GM21515 (cell line): Measurements from ENCODE around the gene TMEM50A.
"Not testable (repeated sequence)": the region's sequence is repeated elsewhere in the genome, so short reads cannot be mapped to it uniquely, and the experiment has no call there.

Source experiments
- ATAC-seq: cut with Tn5 transposase; IDR thresholded peaks from one replicate; pipeline ENCODE4 v1.9.1; 2021; ENCODE audit not compliant: unreplicated experiment

The TMEM50A gene

DNA sequence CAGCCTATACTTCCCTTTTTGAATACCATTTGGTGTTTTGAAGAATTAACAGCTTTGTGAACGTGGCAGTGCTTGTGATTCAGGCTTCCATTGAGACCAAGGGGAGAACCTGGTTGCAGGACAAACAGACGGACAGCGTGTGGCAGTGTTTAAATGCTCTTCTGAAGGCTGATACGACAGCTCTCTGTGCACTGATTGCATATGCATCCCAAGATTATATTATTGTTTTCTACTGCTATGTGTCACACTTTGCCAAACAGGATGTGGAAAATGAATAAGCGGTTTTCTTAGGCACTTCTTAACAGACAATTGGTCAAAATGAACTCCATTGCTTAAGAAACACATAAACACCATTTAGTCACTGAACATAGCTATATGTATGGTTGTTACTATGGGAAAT, 8.2 kb upstream of the TMEM50A start:
- ATAC-seq = not testable (repeated sequence)

DNA sequence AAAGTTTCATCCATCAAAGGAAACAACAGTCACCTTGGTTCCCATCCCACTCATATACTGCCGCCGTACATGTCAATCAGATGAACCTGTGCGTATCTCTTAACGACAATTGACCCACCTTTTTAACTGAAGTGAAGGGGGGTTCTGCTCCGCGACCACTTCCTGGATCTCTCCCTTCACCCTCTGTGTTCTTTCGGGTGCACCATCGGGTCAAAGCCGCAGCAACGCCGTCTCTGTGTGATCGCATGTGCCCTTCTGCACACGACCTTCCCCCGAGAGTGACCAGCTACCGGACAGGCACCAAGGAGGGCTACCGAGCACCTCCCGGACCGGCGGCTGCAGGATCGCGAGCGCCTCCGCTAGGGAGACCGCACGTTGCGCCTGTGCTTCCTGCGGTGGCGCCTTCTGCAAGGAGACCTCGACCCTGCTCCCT, 1.2 kb upstream of the TMEM50A start:
- ATAC-seq = peak; percentile 8

DNA sequence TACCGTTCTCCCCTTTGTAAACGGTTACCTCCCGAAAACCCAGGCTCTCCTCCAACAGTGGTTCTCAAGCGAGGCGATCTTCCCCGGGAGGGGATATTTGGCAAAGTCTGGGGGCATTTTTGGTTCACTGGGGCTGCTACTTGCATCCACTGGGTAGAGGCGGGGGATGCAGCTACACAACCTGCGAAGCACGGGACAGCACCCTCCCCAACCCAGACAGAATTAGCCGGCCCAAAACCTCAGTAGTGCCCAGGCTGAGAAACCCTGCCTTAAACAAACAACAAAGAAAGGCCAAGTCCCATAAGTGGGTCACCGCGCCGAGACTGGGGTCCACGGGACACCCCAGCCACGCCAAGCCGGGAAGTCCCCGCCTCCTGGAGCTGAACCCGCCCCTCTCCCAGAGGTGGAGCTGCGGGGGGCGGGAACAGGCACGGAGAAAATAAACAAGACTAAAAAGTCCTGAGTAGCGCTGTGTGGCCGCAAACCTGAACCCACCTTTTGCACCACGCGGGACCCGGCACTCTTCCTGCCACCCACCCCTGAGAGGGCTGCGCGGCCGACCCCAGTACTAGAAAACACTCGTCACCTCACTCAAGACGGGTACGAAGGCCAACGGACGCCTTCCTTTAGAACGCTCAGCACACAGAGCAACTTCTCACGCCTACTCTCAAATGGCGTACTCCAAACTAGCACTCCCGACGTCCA, 499 bp upstream of the TMEM50A start:
- peak; percentile 46 for ATAC-seq

DNA sequence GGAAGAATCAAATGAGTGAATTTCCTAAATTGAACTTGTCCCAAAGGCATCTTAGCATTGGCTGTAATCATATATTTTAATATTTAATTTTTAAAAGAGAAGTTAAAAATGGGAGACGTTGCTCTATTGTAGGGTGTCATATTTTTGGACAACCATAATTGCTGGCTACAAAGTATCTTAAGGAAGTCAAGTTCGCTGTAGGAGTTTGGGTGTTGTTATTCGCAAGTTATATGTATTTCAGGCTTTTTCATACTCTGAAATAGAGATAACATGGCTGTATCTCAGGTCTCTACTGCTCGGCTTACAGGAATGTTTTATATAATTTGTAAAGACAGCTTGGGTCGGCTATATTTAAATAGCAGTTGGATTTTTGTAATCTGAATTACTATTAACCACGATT, 852 bp downstream of the TMEM50A start:
- ATAC-seq = no peak

DNA sequence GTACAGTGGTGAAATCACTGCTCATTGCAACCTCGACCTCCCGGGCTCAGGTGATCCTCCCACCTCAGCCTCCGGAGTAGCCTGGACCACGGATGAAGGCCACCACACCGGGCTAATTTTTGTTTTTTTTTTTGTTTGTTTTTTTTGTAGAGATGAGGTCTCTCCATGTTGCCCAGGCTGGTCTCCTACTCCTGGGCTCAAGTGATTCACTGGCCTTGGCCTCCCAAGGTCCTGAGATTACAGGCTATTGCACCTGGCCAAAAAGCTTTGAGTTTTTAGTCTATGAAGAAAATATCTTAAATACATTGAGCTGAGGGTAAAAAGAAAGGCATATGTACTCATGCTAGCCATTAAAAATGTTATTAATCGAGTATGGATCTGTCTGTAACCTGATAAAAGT, 3.6 kb downstream of the TMEM50A start:
- ATAC-seq = no peak

DNA sequence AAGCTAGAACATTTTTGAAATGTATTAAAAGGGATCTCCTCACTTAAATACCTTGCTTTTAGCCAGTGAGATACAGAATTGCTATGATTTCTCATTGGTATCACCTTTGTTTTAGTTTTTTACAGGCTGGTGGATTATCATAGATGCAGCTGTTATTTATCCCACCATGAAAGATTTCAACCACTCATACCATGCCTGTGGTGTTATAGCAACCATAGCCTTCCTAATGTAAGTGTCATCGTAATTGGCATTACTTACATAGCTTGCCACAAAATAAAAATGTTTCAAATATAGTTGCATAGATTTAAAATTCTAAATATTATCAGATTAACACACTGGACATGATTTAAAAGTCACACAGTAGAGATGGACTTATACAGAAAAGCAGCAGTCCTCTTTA, 4.7 kb downstream of the TMEM50A start:
- no peak for ATAC-seq

DNA sequence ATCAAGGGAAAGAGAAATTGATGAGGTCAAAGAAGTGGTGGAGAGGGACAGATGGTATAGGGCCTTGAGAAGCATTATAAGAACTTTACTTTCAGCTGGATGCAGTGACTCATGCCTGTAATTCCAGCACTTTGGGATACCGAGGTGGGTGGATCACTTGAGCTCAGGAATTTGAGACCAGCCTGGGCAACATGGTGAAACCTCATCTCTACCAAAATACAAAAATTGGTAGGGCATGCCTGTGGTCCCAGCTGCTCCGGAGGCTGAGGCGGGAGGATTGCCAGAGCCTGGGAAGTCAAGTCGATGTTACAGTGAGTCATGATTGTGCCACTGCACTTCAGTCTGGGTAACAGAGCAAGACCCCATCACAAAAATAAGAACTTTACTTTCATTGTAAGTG, 5.7 kb downstream of the TMEM50A start:
- no peak for ATAC-seq

DNA sequence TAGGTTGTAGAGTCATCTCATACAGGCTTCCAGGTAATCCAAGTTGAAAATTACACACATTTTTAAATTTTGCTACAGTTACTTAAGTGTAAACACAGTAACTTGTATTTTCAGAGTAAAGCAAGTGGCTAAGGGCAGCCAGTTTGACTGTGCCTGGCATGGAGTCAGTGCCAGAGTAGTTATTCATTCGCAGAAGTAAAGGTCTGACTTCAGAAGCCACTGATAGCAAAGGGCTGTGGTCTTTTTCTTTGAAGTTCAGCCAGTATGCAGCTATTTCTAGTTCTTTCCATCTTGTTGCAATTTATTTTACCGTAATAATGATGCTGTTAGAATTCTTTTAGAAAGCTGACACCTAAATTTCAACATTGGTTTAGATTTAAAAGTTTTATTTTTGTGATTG, 9.4 kb downstream of the TMEM50A start:
- ATAC-seq = no peak

DNA sequence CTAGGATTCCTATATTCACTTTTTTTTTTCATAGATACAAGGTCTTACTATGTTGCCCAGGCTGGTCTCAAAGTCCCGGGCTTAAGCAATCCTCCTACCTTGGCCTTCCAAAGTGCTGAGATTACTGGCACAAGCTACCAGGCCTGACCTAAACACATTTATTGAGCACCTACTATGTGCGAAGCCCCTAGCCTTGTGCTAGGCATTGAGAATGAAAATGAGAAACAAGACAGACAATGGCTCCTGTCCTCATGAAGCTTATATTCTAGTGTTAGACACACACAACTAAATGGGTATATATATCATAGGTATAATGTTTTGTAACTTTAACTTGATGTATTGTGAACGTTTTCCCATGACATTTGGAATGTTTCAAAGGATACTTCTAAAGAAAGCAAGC, 11.5 kb downstream of the TMEM50A start:
- no peak for ATAC-seq

DNA sequence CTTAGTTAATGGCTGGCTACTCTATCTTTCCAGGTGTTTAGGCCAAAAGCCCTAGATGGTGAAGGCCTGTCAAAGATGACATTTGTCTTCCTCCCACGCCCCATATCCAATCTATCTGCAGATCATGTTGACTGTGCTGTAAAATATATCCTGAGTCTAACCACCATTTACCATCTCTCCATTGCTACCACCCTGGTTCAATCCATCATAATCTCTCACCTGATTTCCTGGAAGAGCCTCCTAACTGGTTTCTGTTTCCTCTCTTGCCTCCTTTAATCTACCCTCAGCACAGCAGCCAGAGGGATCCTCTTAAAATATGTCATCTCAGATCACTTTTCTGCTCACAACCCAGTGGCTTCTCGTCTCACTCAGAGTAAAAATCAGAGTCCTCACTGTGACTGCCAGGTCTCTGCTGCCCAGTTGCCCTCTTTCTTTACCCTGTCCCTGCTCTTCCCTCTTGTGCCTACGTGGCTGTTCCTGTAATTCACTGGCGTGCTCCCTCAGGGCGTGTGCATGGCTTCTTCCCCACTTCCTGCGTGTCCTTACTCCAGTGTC, 17.8 kb downstream of the TMEM50A start:
- no peak for ATAC-seq

DNA sequence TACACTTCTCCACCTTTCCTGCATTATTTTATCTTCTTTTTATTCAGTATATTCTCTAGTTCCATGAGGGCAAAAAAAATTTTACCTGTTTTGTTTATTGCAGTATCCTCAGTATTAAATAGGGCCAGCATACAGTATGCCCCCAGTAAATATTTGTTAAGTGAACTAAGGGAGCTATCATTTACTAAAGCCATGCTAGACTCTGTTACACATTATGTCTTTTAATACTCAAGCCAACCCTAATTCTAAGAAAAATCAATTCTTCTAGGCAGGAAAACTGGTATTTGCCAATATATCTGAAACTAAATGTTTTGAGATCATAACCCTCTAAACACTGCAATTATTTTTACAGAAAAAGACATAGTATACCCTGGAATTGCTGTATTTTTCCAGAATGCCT, 18.3 kb downstream of the TMEM50A start:
- no peak for ATAC-seq

DNA sequence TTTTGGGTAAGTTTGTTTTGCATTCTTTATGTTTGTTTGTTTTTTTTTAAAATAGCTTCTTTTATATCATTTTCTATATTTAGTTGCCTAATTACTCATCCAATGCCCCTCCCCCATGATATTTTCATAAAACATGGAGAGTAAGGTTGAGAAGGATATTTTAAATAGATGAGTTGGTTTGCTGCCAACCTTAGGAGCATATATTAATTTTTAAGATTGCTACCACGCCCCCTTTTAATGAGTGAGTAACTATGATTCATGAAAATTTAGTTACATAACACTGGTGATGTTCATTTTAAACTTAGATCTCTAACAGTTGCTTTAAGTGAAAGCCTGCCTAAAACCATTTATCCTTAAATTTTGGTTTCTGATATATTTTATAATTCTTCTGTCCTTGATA, 18.7 kb downstream of the TMEM50A start:
- no peak for ATAC-seq

DNA sequence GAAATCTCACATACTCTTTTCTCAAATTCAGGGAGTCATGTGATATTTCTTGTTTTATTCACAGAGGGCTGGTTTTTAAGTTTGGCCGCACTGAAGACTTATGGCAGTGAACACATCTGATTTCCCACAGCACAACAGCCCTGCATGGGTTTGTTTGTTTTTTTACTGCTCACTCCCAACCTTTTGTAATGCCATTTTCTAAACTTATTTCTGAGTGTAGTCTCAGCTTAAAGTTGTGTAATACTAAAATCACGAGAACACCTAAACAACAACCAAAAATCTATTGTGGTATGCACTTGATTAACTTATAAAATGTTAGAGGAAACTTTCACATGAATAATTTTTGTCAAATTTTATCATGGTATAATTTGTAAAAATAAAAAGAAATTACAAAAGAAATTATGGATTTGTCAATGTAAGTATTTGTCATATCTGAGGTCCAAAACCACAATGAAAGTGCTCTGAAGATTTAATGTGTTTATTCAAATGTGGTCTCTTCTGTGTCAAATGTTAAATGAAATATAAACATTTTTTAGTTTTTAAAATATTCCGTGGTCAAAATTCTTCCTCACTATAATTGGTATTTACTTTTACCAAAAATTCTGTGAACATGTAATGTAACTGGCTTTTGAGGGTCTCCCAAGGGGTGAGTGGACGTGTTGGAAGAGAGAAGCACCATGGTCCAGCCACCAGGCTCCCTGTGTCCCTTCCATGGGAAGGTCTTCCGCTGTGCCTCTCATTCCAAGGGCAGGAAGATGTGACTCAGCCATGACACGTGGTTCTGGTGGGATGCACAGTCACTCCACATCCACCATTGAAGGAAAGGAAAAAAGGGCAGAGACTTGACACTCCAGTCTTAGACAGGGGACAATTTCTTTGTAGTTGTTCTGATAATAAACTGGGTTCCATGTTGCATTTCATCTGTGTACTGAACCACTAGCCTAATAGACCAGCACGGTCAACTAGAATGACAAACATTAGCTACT, 22.8 kb downstream of the TMEM50A start:
- ATAC-seq = no peak

DNA sequence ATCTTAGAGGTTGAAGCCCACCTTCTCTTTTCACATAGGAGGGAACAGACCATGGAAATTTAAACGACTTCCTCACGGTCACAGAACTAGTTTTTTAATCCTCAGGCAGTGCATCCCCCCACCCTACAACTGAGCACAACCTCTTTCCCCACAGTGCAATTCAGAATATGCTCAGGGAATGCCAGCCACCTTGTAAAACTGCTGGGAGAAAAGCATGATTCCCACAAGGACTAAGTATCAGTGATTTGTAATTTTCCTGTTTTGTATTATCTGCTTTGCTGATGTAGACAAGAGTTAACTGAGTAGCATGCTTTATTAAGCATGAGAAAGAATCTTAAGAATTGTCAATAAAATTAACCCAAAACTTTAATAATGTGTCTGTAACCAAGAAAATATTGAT, 23.8 kb downstream of the TMEM50A start:
- ATAC-seq = no peak

DNA sequence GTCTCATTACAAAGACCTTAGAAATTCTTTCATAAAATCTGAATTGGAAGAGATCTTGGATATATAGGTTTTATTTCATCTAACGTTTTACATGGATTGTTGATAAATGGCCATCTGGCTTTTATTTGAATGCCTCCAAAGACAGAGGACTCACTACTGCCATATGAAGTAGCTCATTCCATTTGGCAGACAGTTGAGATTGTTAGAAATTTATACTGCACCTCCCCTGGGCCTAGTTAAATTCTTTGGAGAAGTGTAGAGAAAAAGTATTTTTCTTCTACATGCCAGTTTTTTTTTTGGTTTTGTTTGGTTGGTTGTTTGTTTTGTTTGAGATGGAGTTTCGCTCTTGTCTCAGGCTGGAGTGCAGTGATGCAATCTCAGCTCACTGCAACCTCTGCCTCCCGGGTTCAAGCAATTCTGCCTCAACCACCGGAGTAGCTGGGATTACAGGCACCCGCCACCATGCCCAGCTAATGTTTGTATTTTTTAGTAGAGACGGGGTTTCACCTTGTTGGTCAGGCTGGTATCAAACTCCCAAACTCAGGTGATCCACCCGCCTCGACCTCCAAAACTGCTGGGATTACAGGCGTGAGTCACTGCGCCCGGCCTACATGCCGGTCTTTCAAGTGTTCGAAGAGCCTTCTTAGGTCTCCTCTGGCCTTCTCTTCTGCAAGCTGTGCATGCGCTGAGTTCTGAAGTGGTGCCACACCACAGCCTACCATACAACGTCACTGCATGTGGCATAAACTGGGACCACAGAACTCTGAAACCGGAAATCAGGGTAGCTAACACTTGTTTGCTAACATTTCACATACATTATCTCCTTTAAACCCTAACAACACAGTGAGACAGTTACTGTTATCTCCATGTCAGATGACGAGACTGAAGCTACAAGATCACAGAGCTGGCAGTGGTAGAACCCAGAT, 24.8 kb downstream of the TMEM50A start:
- ATAC-seq = not testable (repeated sequence)

DNA sequence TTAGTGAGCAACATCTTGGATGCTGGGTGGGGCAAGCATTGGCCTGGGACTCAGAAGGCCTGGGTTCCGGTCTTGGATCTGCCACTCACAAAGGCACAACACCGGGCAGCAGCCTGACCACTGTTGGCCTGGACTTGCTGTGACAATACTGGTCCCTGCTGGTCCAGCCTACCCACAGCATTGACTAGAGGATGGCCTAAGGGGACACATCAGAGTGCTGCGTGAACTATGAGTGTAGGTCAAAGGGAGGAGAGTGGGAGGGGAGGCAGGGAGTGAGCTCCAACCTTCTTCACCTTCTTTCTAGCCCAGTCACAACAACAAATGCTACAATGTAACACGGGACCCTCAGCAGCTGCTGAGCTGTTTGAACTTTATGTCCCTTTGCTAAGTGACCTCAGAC, 31.1 kb downstream of the TMEM50A start:
- no peak for ATAC-seq

DNA sequence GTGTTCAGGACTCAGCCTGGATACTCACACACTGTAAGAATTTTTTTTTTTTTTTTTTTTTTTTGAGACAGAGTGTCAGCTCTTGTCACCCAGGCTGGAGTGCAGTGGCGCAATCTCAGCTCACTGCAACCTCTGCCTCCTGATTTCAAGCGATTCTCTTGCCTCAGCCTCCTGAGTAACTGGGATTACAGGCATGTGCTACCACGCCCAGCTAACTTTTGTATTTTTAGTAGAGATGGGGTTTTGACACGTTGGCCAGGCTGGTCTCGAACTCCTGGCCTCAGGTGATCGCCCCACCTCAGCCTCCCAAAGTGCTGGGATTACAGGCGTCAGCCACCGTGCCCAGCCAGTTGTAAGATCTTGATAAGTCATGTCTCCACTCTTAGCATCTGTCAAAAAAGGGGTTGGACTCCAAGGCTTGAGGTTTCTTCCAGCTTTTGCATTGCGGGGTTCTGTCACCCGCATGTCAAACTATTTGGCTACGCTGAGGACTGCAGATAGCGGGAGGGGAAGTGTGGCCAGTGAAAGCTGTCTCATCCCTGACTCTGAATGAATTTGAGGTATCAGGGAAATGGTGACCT, 31.6 kb downstream of the TMEM50A start:
- ATAC-seq = not testable (repeated sequence)

DNA sequence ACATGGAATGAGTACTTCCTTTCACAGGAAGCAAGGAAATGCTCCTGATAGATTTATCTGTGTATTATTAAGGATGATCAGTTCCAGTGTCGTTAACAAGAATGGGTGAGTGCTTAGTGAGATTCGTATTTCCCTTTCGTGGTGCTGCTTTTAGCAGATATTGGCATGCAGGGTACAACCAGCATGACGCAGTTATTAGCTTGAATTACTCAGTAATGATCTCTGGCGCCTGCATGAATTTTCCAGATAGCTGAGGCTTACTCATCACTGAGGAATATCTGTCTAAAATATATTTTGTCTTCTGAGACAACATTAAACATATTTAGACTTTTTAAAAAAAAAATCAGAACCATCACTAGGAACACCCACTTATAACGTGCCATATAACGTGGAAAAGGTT, 33.6 kb downstream of the TMEM50A start:
- ATAC-seq = not testable (repeated sequence)

DNA sequence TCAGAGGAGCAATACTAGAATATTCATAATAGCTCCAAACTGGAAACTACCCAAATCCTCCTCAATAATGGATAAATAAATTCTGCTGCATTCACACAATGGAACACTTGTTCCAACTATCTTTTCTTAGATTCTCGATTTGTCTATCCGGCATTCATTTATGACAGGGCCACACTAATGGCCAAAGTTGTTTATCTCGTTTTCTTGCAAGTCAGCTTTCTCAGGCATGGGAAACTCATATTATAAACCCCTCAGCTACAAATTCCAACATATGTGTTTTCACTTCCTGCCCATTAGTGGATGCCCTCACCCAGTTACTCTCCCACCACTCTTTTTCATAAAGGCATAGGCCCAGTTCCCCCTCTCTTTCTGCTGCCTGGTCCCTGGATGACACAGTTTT, 40.2 kb downstream of the TMEM50A start:
- ATAC-seq = not testable (repeated sequence)

DNA sequence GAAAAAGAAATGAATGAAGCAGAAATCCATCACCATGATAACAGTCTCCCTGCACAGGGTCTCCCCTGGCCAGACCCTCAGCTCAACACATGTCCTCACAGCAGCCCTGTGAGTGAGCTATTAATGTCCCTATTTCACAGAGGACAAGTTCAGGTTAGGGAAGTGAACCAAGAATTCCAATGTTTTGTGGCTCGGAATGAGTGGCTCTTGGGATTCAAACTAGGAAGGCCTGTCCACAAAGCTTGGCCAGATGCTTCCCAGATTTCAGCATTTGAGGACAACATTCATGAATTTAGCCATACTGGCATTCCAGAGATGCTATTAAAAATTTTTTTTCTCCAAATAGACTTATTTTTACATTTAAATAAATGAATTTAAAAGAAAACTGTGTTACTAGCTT, 44.4 kb downstream of the TMEM50A start:
- not testable (repeated sequence) for ATAC-seq
